GM18505 (cell line): ENCODE data around the gene PIGW.

Experiments used
- ATAC-seq: cut with Tn5 transposase; IDR thresholded peaks from one replicate; pipeline ENCODE4 v1.9.1; 2021; ENCODE audit not compliant: unreplicated experiment
- POLR2A ChIP-seq: IDR thresholded peaks from 4 replicates; pipeline ENCODE4 v1.6.1; 2011; ENCODE audit warnings: borderline replicate concordance; ENCODE audit not compliant: insufficient read depth, insufficient read length; ENCODE audit errors: extremely low read depth

PIGW gene

GRCh38 chr17:36586138-36586537 is 51.4 kb downstream of the PIGW start:
- no peak for TF ChIP-seq POLR2A
- no peak for ATAC-seq
